Neural progenitor cell (in vitro differentiated cells): ENCODE measurements around the gene OTUD7B.

Source experiments
- EZH2 ChIP-seq: fragments of 200-600 bp; sonication (generic); IDR thresholded peaks from 2 replicates; pipeline ENCODE4 v1.6.1; 2017; ENCODE audit warnings: antibody characterized with exemption, mild to moderate bottlenecking, moderate library complexity
- EZH2phosphoT487 ChIP-seq: fragments of 200-600 bp; sonication (generic); IDR thresholded peaks from 2 replicates; pipeline ENCODE4 v1.6.1; 2017; ENCODE audit warnings: antibody characterized with exemption
- TF ChIP-seq, protein P1 (sequence below): fragments of 200-600 bp; sonication (generic); IDR thresholded peaks from 2 replicates; pipeline ENCODE4 v1.5.1; 2017; ENCODE audit warnings: antibody characterized with exemption, mild to moderate bottlenecking

DNA sequence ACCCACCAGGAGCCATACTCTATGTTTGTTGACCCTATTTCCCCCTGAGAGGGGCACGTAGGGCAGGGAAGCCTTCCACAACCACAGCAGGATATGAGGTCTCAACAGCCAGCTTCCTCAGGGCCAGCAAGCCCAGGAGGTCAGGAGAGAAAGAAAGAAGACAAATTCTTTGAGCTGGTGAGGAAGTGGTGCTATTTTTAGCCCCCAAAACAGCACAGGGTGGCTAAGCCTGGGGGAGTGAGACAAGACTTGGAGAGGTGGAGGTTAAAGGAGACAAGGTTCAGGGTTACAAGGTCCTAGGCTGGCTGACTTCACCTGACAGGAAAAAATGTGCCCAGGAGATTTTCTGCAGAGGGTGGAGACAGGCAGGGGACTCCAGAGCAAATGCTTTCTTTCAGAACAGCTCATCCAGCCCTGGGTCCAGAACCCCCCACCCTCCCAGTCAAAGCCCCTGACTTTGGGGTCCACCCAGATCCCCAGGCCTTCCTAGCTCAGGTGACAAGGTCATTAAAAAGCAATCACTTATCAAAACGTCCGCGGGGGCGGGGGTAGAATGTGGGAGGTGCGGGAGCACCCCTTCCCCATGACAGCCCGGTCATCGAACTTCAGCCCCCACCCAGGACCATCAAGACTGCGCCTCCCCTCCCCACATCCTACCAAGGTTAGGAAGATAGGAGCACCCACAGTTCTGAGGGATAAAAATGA lies 94.2 kb downstream of the OTUD7B start:
- no peak for TF ChIP-seq EZH2
- TF ChIP-seq, protein P1, sequence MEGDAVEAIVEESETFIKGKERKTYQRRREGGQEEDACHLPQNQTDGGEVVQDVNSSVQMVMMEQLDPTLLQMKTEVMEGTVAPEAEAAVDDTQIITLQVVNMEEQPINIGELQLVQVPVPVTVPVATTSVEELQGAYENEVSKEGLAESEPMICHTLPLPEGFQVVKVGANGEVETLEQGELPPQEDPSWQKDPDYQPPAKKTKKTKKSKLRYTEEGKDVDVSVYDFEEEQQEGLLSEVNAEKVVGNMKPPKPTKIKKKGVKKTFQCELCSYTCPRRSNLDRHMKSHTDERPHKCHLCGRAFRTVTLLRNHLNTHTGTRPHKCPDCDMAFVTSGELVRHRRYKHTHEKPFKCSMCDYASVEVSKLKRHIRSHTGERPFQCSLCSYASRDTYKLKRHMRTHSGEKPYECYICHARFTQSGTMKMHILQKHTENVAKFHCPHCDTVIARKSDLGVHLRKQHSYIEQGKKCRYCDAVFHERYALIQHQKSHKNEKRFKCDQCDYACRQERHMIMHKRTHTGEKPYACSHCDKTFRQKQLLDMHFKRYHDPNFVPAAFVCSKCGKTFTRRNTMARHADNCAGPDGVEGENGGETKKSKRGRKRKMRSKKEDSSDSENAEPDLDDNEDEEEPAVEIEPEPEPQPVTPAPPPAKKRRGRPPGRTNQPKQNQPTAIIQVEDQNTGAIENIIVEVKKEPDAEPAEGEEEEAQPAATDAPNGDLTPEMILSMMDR: no peak
- TF ChIP-seq EZH2phosphoT487: no peak
